A549 treated with Hydrocortisone at 1 μM for 4 hours (cell line): ENCODE measurements around the gene IDH3A. TPM values are rescaled to one million over a fixed set of nuclear protein-coding genes. Genes with fewer than 3 reads are reported as not detected.

Source experiments
- total RNA-seq: library from RNA; stranded (reverse); fragments of 200-300 nt; extraction: Qiagen RNA extraction; gene quantifications from 5 replicates; pipeline ENCODE4 v1.2.3, GENCODE V29; 2022

IDH3A gene
- 61.4 to 113 TPM (median 66.0 TPM) in 5 replicates for total RNA-seq

DNA sequence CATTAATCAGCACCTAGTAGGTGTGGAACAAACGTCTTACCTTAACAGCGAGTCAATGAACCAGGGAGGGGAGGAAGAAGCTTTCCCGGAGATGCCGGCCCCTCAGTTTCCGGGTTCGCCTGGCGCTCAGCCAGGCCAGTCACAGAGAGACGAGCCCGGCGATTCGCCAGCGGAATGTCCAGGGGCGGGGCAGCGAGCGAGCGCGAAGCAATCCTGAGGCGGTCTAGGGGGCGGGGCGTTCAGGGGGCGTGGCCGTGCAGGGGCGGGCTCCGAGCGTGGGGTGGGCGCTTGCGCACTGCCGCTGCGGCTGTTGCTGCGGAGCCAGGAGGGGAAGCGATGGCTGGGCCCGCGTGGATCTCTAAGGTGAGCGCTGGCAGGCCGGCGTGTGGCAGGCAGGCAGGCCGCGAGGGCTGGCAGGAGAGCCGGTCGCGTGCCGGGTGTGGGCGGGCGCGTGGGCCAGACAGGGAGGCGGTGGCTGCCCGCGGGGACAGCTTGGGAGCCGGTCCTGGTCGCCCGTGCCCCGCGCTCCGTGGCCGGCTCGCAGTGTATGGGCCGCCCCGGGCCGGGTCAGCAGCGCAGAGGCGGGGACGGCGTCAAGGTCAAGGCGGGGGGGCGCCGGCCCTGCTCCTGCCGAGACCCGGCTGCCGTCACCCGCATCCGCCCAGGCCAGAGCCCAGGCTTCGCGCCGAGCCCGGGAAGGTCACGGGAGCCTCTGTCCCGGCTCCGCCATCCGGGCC is at the start of gene IDH3A:
IDH3A (plus strand) TSS at position 295 of the 737 bp plus-strand sequence; CDS start at position 337, 42 bp downstream.

DNA sequence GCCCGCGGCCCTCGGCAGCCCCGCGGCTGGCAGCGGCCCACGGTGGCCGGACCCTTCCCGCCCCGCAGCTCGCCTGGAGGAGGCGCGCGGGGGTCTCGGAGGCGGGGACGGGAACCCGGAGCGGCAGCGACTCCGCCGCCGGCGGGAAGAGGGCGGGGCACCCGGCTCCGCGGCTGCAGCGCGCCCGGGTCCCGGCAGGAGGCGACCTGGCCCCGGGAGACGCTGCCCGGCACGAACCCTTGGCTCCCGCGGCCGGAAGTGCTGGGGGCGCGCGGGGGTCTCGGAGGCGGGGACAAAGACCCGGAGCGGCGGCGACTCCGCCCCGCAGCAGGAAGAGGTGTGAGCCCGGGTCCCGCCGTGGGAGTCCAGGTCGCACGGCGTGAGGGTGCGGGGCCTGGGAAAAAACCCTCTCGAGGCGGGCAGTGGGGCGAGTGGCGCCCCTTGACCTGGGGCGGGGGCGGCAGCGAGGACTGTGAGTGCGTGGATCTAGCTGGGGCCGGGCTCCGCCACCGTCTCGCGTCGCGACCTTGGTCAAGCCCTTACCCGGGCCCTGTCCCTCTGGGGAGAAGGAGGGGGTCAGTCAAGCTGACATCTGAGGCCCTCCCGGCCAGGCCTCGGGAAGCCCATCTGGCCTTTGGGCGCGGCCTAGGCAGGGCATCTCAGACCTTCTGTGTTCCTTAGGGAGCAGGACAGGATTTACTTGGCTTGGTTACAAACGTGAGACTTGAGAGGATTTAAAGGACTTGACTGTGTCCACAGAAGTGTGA is 17.7 kb upstream of the IDH3A start, which contains the start of gene CIB2:
CIB2 (minus strand) TSS at position 151 of the 767 bp plus-strand sequence. CDS start 230 bp downstream, outside the sequence.

Other genes with a start within 250 kb of the IDH3A start
- gene TBC1D2B, start 71.7 kb upstream of the IDH3A start, total RNA-seq: 14.3 to 18.4 TPM (median 16.4 TPM) in 5 replicates
- not detected in 5 replicates for gene SH2D7, start 56.8 kb upstream of the IDH3A start, total RNA-seq
- 26.1 to 30.0 TPM (median 28.1 TPM) in 5 replicates for gene CIB2, start 17.9 kb upstream of the IDH3A start, total RNA-seq
- gene ACSBG1, start 85.2 kb downstream of the IDH3A start, total RNA-seq: 0.07 to 0.25 TPM (median 0.17 TPM) in 5 replicates
- 0.05 to 0.08 TPM in 2 of 5 replicates, not detected in the others for gene DNAJA4, start 115.2 kb downstream of the IDH3A start, total RNA-seq
- 79.6 to 118 TPM (median 86.2 TPM) in 5 replicates for gene SKIC8, start 150.2 kb downstream of the IDH3A start, total RNA-seq
- 0.68 to 2.0 TPM (median 1.1 TPM) in 5 replicates for gene CRABP1, start 191.0 kb downstream of the IDH3A start, total RNA-seq